Umbilical cord (tissue), 2 donors: ENCODE measurements around the gene ABHD5. TPM values are rescaled to one million over a fixed set of nuclear protein-coding genes. Genes with fewer than 3 reads are reported as not detected.

ENCODE experiments used
- DNase-seq: peaks from one replicate; pipeline ENCODE4 v3.0.0-alpha.2; 2015; ENCODE audit warnings: low spot score
- total RNA-seq: library from RNA; depleted of rRNA; stranded (reverse); fragments of >200 nt; gene quantifications from one replicate; pipeline ENCODE4 v1.2.3, GENCODE V29; 2014; ENCODE audit warnings: low replicate concordance; ENCODE audit not compliant: insufficient read depth

Gene ABHD5
- total RNA-seq, 1 donor from 2014 or later = 25.5 TPM

DNA sequence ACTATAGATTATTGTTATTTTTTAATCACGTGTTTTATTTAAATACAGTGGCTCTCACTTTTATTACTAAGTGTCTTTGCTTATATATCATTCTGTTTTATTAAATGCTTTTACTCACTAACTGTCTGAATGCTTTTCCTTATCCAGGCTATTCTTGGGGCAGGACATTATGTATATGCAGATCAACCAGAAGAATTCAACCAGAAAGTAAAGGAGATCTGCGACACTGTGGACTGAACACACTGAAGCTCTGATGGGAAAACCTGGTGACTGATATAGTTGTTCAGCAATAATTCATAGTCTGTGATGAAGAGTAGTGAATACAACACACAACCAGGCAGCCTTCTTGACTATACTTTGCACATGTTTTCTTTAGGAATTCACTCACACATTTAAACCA, 27.6 kb downstream of the ABHD5 start:
- no peak for DNase-seq

DNA sequence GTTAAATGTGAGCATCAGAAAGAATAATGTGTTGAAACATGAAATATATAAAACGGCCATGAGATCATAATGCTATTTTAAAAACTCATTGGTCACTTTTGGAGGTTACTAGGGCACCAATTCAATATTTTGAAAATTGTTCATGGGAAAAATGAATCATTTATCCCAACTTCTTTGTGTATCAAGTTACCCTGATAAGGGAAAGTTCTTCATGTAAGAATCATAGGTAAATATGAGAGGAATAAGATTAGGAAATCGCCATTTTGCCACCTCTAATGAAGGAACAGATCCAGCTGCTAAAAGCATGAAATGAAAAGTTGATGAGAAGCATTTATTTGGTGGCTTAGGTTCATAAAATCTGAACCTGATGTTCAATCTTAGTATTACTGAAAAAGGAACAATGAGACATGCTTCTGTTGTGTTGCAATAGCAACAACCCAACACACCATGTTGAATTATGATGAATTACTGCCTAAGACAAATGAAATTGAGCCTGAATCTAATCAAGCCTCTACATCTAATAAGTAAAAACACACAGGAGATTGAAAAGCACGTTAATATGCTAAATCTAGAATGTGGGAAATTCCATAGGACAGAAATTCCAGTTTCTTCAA, 32.5 kb downstream of the ABHD5 start:
- DNase-seq = no peak

DNA sequence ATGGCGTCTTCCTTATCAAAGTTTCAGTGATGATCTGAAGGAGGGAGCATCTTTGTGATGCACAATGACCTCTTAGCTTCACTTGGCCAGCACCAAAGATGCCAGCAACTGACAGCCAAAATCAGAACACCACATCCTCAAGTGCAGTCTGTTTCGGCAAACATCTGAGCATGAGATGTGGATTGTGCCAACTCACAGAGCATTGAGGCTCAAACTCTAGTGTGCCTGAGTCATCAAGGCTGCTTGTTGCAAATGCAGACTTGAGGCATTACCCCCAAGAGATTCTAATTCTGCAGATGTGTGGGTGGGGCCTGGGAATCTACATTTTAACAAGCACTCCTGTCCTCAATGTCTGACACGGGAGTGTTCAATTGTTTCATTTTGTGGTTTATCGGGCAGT, 35.8 kb downstream of the ABHD5 start:
- DNase-seq = no peak

DNA sequence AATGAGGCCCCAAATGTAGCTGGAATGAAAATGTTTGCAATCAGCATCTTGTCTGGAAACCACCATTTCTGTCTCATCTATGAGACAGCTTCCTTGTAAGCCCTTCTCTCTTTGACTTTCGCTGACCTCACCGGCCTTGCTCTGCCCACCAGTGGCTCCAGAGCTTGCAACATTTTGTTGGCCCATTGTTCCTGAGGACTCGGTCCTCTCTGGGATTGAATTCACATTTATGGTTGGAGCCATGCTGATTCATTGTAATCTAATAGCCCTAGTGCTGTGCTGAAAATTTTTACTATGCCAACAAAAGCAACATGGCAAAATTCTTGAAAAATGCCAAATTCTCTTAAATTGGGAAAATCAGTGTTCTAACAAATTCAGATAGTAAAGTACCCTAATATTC, 37.2 kb downstream of the ABHD5 start:
- DNase-seq = no peak

DNA sequence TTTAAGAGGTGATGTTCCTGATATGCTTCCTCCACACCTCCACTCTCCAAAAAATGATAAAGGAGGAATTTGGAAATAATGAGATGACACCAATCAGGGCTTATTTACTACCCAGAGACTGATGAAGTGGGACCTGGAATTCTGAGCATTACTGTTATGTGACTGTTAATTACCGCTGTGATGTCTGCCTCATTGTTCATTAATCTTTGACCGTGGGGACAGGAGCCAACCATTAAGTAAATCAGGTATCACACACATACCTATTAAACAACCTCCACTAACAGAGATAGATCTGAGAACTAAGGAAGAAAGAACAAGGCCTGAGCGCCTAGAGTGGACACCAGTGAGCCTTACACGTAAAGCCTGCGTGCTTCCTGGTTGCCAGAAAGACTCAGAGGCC, 37.7 kb downstream of the ABHD5 start:
- DNase-seq = no peak

DNA sequence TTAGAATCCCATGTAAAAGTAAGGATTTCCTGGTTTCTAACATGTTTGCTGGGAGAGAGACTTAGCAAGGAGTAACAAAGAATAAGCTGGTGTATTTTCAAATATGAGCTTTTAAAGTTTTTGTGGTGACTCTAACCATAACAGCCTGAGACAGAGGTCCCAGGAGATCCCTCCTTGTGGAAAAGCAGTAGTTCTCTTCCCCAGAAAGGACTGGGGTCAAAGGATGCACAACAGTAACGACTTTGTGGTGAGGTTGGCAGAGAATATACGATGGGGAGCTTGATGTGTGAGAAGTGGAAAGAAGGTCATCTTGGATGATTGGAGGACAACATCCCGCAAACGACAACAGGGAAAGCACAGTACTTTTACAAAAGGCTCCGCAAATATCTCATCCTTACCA, 38.2 kb downstream of the ABHD5 start:
- no peak for DNase-seq

DNA sequence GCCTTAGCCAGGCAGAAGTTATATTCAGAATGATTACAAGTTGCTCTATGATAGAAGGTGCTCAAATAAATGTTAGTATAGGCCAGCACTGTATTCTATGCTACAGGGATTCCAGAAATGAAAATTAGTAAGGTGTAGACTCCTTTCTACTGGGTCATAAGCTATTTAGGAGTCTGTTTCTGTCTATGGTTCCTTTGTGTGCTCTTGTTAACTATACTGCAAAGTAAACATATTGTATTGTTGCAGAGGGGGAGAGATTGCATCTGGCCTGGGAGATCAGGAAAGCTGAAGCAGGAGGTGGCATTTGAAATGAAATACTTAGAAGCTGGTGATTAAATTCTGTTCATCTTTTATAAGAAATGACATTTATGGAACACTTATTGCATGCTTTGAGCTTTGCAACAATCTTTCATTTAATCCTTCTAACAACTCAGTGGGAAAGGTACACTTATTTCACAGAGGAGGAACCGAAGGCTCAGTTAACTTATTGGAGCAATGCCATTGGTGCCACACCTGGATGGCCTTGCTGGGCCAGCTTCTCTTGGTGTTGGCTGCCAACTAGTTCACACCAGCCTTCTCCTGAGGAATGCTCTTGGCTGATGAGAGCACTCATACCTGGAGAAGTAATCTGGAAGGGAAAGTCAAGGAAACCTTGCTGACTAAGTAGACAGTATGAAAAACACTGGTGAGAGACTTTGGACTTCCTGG, 39.1 kb downstream of the ABHD5 start:
- no peak for DNase-seq

DNA sequence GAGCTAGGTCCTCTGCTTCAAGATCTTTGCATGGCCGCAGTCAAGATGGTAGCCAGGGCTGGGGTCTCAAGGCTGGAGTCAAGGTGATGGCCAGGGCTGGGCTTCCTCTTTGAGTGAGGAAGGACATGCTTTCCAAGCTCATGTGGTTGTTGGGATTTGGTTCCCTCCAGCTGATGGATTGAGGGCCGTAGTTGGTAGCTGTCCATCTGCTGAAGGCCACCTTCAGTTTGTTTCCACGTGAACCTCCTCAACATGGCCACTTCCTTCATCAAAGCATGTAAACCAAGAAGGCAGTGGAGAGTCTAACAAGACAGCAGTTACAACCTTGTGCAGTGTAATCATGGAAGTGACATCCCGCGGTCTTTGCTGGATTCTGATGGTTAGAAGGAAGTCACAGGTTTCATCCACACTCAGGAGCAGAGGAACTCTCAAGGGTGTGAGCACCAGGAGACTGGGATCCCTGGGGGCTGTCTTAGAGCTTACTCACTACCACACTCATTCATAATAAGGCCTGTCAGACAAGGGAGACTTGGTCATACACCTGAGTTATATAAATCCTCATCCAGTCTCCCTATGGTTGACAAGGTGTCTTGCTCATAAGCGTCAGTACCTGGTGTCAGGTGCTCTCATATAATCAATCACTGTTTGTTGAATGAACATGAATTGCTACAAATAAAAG, 42.1 kb downstream of the ABHD5 start:
- no peak for DNase-seq

DNA sequence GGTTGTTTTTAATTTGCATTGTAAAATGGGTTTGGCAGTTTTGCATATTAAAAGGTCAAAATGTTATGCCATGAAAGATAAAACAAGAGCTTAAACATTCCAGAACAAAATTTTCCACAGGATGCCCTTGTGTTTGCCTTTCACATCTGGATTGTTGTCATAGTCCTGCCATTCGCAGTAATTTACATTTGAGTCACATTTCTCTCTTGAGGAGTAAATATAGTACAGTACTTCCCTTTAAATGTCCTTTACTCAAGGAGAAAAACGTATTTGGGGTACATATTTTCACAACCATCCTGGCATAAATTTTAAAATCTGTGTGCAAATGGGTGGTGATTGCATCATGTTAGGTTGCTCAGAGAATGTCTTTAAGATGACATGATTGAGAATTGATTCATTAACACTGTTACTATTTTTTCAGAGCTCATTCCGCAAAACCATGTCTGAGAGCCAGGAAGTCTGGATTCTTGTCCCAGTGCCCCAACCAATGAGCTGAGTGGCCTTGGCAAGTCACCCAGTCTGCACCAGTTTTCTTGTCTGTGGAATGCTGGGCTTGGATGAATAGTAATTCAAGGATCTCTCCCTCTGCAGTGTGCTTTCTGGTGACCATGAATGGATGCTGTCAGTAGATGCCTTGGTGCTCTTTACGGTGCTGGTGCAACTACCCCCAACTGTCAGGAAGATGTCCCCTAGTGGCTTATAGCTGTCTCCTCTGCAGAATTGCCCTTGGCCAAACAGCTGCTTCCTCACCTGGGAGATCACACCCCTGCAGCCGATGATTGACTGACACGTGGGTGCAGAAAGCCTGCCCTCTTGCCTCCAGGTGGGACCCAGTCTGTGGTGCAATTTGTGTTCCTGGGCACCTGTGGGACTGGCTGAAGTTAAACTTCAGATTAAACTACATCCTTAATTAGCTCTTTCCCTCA, 43.0 kb downstream of the ABHD5 start:
- no peak for DNase-seq

DNA sequence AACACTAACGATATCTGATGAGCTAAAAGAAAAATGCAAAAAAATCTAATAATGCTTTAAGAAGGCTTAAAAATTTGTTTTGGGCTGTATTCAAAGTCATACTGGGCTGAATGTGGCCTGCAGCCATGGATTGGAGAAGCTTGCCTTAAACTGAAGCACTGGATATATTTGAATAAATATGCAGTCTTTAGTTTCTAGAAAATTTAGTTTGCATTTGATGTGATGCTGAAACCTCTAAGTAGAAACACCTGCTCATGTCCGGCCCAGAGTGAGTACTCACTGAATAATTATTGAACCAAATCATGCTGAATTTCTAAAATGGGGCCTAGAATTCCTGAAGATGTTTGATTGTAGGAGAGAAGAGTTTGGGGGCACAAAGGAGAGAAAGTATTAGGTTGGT, 43.9 kb downstream of the ABHD5 start:
- no peak for DNase-seq

DNA sequence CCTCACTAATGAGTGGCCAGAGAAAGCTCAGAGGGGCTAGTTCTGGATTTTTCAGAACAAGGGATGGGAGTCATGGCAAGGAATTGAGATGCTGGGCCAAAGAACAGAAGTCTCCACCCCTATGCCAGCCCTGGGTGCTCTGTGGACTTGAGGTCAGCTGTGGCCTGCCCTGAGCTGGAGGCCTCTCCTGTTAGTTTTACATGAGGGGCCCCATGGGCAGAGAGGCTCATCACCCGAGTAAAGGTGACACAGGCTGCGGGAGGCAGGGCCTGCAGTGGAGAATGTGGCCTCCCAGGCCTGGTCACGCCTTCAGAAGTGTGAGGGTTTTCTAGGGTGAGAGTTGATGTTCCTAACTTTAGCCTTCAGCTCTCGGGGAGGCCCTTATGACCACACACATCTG, 44.9 kb downstream of the ABHD5 start:
- DNase-seq = no peak

DNA sequence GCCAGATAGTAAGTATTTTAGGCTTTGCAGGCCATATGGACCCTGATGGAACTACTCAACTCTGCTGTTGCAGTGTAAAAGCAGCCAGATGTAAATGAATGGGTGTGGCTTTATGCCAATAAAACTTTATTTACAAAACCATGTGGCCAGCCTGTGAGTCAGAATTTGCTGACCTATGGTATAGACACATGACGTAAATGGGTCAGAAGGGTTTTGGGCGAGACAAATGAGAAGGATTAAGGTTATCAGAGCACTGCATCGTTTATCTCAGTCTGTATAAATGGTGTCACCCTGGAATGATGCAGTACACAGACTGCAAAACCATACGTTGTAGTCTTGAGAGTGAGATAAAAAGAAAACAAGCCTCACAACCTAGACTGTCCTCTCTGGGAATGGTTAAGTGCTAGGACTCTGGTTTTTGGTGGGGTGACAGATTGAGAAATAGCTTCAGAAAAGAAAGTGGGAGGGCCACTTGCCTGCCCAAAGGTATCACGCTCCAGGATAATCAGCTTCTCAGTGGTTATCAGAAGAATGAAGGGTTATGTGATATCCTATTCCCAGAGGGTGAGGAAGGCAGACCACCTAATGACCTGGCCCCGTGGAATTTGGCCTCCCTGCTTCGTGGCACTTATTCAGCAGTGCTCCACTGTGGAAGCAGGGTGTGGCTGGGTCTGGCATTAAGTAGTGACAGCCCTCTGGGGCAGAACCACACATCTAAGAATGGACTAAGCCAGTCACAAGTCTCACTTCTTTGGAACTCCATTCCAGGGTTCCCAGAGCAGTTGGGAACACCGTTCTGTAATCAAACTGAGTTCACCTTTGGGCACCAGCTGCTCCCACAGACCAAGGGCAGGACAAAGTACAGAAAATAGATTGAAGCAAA, 46.1 kb downstream of the ABHD5 start:
- DNase-seq = no peak

DNA sequence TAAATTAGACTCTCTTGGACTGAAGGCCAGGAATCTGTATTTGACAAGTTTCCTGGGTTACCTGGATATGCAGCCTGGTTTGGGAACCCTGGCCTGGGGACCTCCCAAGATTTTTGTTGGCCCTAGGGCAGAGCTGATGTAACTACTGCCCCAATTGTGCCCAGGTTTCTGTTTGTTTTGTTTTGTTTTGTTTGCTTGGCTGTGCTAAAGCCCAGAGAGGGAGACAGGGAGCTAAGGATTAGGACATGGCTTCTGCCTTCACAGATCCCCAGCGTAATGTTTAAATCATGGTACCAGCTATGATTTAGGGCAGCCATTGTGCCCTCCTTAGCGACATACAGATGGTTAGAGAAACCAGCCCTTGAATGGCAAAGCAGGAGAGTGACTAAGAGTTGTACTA, 47.6 kb downstream of the ABHD5 start:
- DNase-seq = no peak

DNA sequence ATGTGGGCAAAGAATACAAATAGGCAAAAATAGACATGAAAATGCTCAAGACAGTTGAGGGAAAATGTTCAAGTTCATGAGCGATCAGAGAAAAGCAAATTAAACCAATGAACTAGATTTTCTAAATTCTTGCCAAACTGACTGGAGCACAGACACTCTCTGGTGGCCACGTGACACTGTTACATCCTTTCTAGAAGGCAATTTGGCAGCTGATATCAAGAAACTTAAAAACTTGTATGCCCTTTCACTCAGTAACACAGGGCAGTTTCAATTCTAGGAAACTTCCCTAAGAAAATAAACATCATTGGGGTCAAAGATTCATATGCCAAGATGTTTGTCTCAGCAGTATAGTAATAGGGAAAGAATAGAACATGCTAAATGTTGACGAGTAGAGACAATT, 52.2 kb downstream of the ABHD5 start:
- no peak for DNase-seq

DNA sequence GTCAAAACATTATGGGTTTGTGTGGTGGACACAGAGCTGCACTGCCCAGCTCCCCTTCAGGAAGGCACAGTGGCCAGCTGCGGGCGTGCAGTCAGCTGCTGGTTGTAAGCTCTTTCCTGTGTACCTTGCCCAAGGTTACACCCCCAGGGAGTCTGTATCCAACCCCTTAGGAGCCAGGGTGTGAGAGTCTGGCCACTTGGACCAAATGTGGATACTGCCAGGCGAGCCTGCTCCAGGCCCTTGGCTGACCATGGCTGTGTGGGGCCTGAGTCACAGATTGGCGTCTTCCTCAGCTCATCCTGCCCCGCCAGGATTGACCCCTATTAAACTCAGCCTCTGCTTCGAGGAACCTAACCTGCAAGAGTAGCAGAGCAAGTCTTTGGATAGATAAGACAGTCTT, 56.9 kb downstream of the ABHD5 start:
- no peak for DNase-seq

DNA sequence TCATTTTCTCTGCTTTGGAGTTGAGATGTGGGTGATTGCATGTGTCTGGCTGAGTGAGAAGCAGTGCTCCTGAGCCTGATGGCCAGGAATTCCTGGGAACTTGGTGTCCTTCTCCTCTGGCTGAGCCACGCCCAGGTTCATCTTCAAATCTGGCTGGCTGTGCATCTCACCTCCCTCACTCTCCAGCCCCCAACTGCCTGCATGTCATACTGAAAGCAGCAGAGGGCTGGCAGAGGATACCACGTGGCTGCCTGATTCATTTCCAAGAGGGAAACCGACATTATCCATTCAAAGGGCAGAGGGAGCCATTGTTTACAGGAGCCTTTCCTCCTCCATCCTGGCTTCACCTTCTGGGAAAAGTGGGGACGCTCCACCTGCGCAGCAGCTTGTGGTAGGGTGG, 57.4 kb downstream of the ABHD5 start:
- DNase-seq = no peak

DNA sequence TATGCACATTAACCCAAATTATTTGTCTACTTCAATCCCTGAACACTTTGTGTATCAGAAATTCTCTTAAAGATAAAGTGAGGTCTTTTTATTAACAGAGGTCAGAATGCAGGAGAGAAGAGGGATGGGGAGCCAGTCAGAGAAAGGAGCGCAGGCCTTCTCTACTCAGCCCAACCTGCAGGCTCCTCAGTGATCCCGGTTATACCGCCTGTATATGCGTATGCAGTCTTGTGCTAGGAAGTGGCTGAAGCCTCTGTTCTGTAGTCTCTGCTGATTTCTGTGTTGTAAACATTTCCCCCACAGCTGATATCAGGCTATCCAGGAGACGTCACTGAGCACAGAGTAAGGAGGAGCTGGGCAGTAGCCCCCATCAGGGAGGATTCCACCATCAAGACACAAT, 57.9 kb downstream of the ABHD5 start:
- no peak for DNase-seq

DNA sequence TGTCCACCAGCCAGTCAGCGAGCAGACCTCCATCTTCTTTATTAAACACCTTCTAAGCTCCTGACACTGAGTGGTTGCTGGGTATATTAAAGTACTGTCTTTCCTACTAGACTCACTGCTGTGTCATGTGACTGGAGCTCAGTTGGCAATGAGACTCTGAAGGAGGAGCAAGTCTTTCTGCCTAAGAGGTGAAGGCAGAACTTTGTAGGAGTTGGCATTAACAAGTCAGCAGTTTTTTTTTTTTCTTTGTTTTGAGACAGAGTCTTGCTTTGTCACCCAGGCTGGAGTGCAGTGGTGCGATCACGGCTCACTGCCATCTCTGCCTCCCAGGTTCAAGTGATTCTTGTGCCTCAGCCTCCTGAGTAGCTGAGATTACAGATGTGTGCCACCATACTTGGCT, 62.2 kb downstream of the ABHD5 start:
- no peak for DNase-seq

DNA sequence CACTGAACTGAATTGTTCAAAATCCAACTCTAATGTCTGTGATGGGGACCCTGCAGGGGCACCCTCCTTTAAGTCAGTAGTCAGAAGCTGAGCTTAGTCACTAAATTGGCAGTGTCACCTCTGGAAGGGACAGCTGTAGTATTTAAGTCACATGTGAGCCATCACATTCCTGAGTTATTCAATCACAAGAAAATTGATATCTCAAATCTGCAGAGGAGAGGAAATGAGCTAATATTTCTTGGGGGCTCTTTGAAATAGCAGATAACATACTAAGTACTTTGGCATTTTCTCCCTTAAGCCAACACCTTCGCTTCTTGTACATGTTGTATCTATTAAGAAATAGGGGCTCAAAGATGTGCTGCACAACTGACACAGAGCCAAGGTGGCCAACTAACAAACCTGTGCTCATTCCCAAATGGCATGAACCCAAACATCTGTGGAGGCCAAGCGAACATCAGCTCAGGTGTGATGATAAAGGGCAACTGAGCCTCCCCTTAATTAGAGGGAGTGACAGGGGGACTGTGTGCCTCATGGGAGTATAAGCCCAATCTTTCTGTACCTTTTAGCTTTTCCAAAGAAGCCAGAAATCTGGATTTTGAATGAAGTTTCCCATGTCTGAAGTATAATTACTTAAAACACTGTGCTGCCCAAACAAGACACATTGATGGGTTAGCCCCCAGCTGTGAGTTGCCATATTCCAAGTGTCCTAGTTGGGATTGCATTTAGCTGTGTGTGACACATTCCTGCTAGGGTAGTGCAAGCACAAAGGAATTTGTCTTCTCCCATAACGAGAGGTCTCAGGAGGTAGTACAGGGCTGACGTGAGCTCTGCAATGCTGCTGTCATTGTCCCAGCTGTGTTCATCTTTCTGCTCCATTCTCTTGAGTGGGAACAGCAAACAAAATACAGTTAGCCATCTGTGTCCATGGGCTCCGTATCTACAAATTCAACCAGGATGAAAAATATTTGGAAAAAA, 63.3 kb downstream of the ABHD5 start:
- no peak for DNase-seq
